ENCODE measurements around the gene TMEM252. TPM values are rescaled to one million over a fixed set of nuclear protein-coding genes. Genes with fewer than 3 reads are reported as not detected.

Gene TMEM252
- total RNA-seq: under 1 TPM in 1 of 4 donors, not detected in 3; 0.34 TPM

GRCh38 chr9:68540712-68541535 is at the start of gene TMEM252:
TSS of gene TMEM252 (minus strand) at chr9:68540883. CDS start at chr9:68540814, 69 bp downstream.
- H3K4me3 ChIP-seq: no peak within 1 kb of the TSS
- H3K9me3 ChIP-seq: no peaks in the 10 kb centered on the region
- H3K36me3 ChIP-seq: no peaks in the 10 kb centered on the region
- no peaks in the 10 kb centered on the region for H3K27me3 ChIP-seq
- no peak for DNase-seq (ENCODE audit: extremely low spot score)
- TF ChIP-seq POLR2A (IDR thresholded peaks at IDR 0.05; ENCODE audit: low read depth) (no peak), CTCF (IDR thresholded peaks at IDR 0.05) (no peak), POLR2AphosphoS5 (IDR thresholded peaks at IDR 0.05) (peak in 1 of 2 donors; percentile 18), EP300 (IDR thresholded peaks at IDR 0.05) (no peak)
- intact Hi-C loops (cut with DNase I): no loop called here
- 36% methylated on average over 8 of the region's 8 CpGs for WGBS
- peak within 1 kb of the TSS; percentile 72 to 89 (median 86) for H3K27ac ChIP-seq (replicated peaks in 1 of 4)
- H3K4me1 ChIP-seq: peaks cover 28 to 49% (median 44%) of the 10 kb centered on the region in 4 donors

GRCh38 chr9:68585034-68585761 is 44.5 kb upstream of the TMEM252 start:
- no peak for DNase-seq (ENCODE audit: extremely low spot score)
- Histone ChIP-seq H3K27me3 (no peaks in the 10 kb centered on the region), H3K27ac (replicated peaks in 1 of 4) (no peak overlapping the region), H3K4me3 (no peak overlapping the region), H3K4me1 (peaks cover 0 to 7% (median 3%) of the 10 kb centered on the region in 4 donors), H3K9me3 (peaks cover 0 to 6% (median 0%) of the 10 kb centered on the region in 4 donors), H3K36me3 (no peaks in the 10 kb centered on the region)
- TF ChIP-seq POLR2A (IDR thresholded peaks at IDR 0.05; ENCODE audit: low read depth) (no peak), POLR2AphosphoS5 (IDR thresholded peaks at IDR 0.05) (no peak), CTCF (IDR thresholded peaks at IDR 0.05) (no peak), EP300 (IDR thresholded peaks at IDR 0.05) (no peak)
- WGBS: 77% methylated on average over 19 of the region's 19 CpGs
- intact Hi-C loops (cut with DNase I): loop anchor here (10.0 kb wide), 1 partner anchor 190 kb away; no protein-coding TSS in a partner anchor

GRCh38 chr9:68584189-68585033 is 43.7 kb upstream of the TMEM252 start:
- Histone ChIP-seq H3K4me1 (peaks cover 0 to 7% (median 3%) of the 10 kb centered on the region in 4 donors), H3K27ac (replicated peaks in 1 of 4) (peak overlapping the region in 2 of 4 donors; percentile 3 to 31), H3K9me3 (peaks cover 0 to 6% (median 0%) of the 10 kb centered on the region in 4 donors), H3K4me3 (peak overlapping the region in 1 of 4 donors; percentile 6), H3K27me3 (no peaks in the 10 kb centered on the region), H3K36me3 (no peaks in the 10 kb centered on the region)
- intact Hi-C loops (cut with DNase I): loop anchor here (5.0 to 10.0 kb wide), 2 partner anchors 190 to 413 kb away; no protein-coding TSS in a partner anchor
- WGBS: 25% methylated on average over 16 of the region's 16 CpGs
- no peak for DNase-seq (ENCODE audit: extremely low spot score)
- TF ChIP-seq EP300 (IDR thresholded peaks at IDR 0.05): no peak
- TF ChIP-seq POLR2AphosphoS5 (IDR thresholded peaks at IDR 0.05): peak; percentile 22 to 75
- no peak for TF ChIP-seq POLR2A (IDR thresholded peaks at IDR 0.05; ENCODE audit: low read depth)
- TF ChIP-seq CTCF (IDR thresholded peaks at IDR 0.05): peak; percentile 98

GRCh38 chr9:68581696-68582095 is 41.0 kb upstream of the TMEM252 start:
- peaks cover 0 to 7% (median 3%) of the 10 kb centered on the region in 4 donors for H3K4me1 ChIP-seq
- H3K27me3 ChIP-seq: no peaks in the 10 kb centered on the region
- H3K36me3 ChIP-seq: no peaks in the 10 kb centered on the region
- WGBS: 96% methylated on average over 3 of the region's 3 CpGs
- no peak for DNase-seq (ENCODE audit: extremely low spot score)
- H3K27ac ChIP-seq (replicated peaks in 1 of 4): no peak overlapping the region
- intact Hi-C loops (cut with DNase I): loop anchor here (5.0 to 10.0 kb wide), 2 partner anchors 193 to 416 kb away; no protein-coding TSS in a partner anchor
- TF ChIP-seq EP300 (IDR thresholded peaks at IDR 0.05) (no peak), POLR2AphosphoS5 (IDR thresholded peaks at IDR 0.05) (no peak), CTCF (IDR thresholded peaks at IDR 0.05) (no peak), POLR2A (IDR thresholded peaks at IDR 0.05; ENCODE audit: low read depth) (no peak)
- no peaks in the 10 kb centered on the region for H3K9me3 ChIP-seq
- no peak overlapping the region for H3K4me3 ChIP-seq
